Measurements from ENCODE around the gene PALLD. TPM values are rescaled to one million over a fixed set of nuclear protein-coding genes. Genes with fewer than 3 reads are reported as not detected.

Gene PALLD
- total RNA-seq, 4 donors from 2014 or later = 1,036 to 2,270 (median 2,202) TPM

GRCh38 chr4:168711197-168712140 is 214.6 kb downstream of the PALLD start:
- no peaks in the 10 kb centered on the region for H3K9me3 ChIP-seq
- 18 to 37% methylated on average over 4 to 8 of the region's 11 CpGs for WGBS, 2 donors (ENCODE audit: low coverage in 1 of 2)
- H3K27me3 ChIP-seq = no peaks in the 10 kb centered on the region
- no peaks in the 10 kb centered on the region for H3K36me3 ChIP-seq
- no peak for TF ChIP-seq POLR2A (IDR thresholded peaks at IDR 0.05)
- peak; percentile 48 for TF ChIP-seq POLR2AphosphoS5 (IDR thresholded peaks at IDR 0.05)
- ATAC-seq = peak; percentile 50
- H3K27ac ChIP-seq = peak overlapping the region; percentile 77 to 90 (median 82)
- H3K4me3 ChIP-seq = no peak overlapping the region
- H3K4me1 ChIP-seq = peaks cover 12 to 34% (median 28%) of the 10 kb centered on the region in 3 donors

GRCh38 chr4:168712316-168712890 is 215.6 kb downstream of the PALLD start:
- Histone ChIP-seq H3K27me3 (no peaks in the 10 kb centered on the region), H3K36me3 (no peaks in the 10 kb centered on the region), H3K27ac (peak overlapping the region; percentile 77 to 90 (median 82)), H3K4me3 (no peak overlapping the region), H3K4me1 (peaks cover 14 to 44% (median 34%) of the 10 kb centered on the region in 3 donors), H3K9me3 (no peaks in the 10 kb centered on the region)
- WGBS, 2 donors (ENCODE audit: low coverage in 1 of 2) = 83 to 94% methylated on average over 2 of the region's 4 CpGs
- ATAC-seq = no peak
- TF ChIP-seq CTCF (IDR thresholded peaks at IDR 0.05) = no peak
- TF ChIP-seq POLR2A (IDR thresholded peaks at IDR 0.05) = no peak
- TF ChIP-seq POLR2AphosphoS5 (IDR thresholded peaks at IDR 0.05) = no peak
- no peak for TF ChIP-seq EP300 (IDR thresholded peaks at IDR 0.05)

GRCh38 chr4:168713253-168713652 is 216.4 kb downstream of the PALLD start:
- Histone ChIP-seq H3K4me1 (peaks cover 17 to 51% (median 36%) of the 10 kb centered on the region in 3 donors), H3K9me3 (no peaks in the 10 kb centered on the region), H3K27ac (peak overlapping the region; percentile 77 to 90 (median 82)), H3K4me3 (no peak overlapping the region), H3K36me3 (no peaks in the 10 kb centered on the region), H3K27me3 (no peaks in the 10 kb centered on the region)
- WGBS, 2 donors (ENCODE audit: low coverage in 1 of 2) = 83 to 100% methylated on average over 2 of the region's 2 CpGs
- TF ChIP-seq EP300 (IDR thresholded peaks at IDR 0.05) = no peak
- no peak for TF ChIP-seq POLR2A (IDR thresholded peaks at IDR 0.05)
- TF ChIP-seq POLR2AphosphoS5 (IDR thresholded peaks at IDR 0.05) = no peak
- TF ChIP-seq CTCF (IDR thresholded peaks at IDR 0.05) = no peak
- no peak for ATAC-seq

GRCh38 chr4:168715896-168716295 is 219.0 kb downstream of the PALLD start:
- no peak for ATAC-seq
- Histone ChIP-seq H3K4me1 (peaks cover 13 to 48% (median 30%) of the 10 kb centered on the region in 3 donors), H3K27ac (peak overlapping the region; percentile 82 to 94 (median 90)), H3K9me3 (no peaks in the 10 kb centered on the region), H3K27me3 (no peaks in the 10 kb centered on the region), H3K36me3 (no peaks in the 10 kb centered on the region), H3K4me3 (no peak overlapping the region)
- WGBS, 2 donors (ENCODE audit: low coverage in 1 of 2) = 62 to 76% methylated on average over 4 to 5 of the region's 7 CpGs
- no peak for TF ChIP-seq POLR2AphosphoS5 (IDR thresholded peaks at IDR 0.05)

- Histone ChIP-seq H3K4me1 (peaks cover 6 to 42% (median 24%) of the 10 kb centered on the region in 3 donors), H3K36me3 (no peaks in the 10 kb centered on the region), H3K9me3 (no peaks in the 10 kb centered on the region), H3K4me3 (no peak overlapping the region), H3K27ac (peak overlapping the region; percentile 82 to 94 (median 90)), H3K27me3 (no peaks in the 10 kb centered on the region)
- no peak for TF ChIP-seq CTCF (IDR thresholded peaks at IDR 0.05)
- peak; percentile 92 for TF ChIP-seq POLR2AphosphoS5 (IDR thresholded peaks at IDR 0.05)
- TF ChIP-seq POLR2A (IDR thresholded peaks at IDR 0.05) = no peak
- peak; percentile 92 for TF ChIP-seq EP300 (IDR thresholded peaks at IDR 0.05)
- 31 to 74% methylated on average over 2 to 3 of the region's 3 CpGs for WGBS, 2 donors (ENCODE audit: low coverage in 1 of 2)
- peak; percentile 85 for ATAC-seq
These were observed 219.7 kb downstream of the PALLD start for GRCh38 chr4:168716406-168717129.

All from gastroesophageal sphincter (tissue), 4 donors.